HCT116 (cell line): ENCODE results near the gene TULP3. TPM values are rescaled to one million over a fixed set of nuclear protein-coding genes. Genes with fewer than 3 reads are reported as not detected.

Source experiments
- ATAC-seq: fragments of 200-7000 bp; cut with Tn5 transposase; 2 replicates; pipeline ENCODE4 v1.9.1; 2020; ENCODE audit warnings: mild to moderate bottlenecking, moderate library complexity
- BruUV-seq: library from RNA; stranded (reverse); fragments of 400-500 nt; replicated peaks from 2 replicates; lab custom pipeline; 2021; lab: Mats Ljungman, UMichigan
- CTCF ChIA-PET: fragments of 300-600 bp; sonication (Branson Sonifier 250); formaldehyde crosslinking; loops from one replicate; lab custom pipeline; 2021; ENCODE audit warnings: antibody characterized with exemption; lab: Charles Lee
- POLR2A ChIA-PET: fragments of 300-600, 350-600 bp; sonication (Branson Sonifier 250); formaldehyde crosslinking; loops from one replicate; lab custom pipeline; 2021; ENCODE audit warnings: antibody characterized with exemption; lab: Charles Lee
- RAD21 ChIA-PET, 2 experiments: fragments of 300-600 bp; sonication (Branson Sonifier 250); formaldehyde crosslinking; loops; one replicate each; lab custom pipeline; 2023; ENCODE audit warnings: low total read pairs in 2 of 2; ENCODE audit not compliant: uncharacterized antibody in 2 of 2, unreplicated experiment in 2 of 2, low non-redundant PET in 1 of 2; lab: Charles Lee
- DNase-seq: peaks from one replicate; pipeline ENCODE4 v3.0.0-alpha.2; 2010; ENCODE audit warnings: low read depth, low spot score
- H2AFZ ChIP-seq: fragments of 200-600 bp; shearing (Covaris generic), sonication (generic); 2 replicates; pipeline ENCODE4 v1.6.1; 2017; ENCODE audit warnings: low read depth, mixed run types, mixed read lengths, antibody characterized with exemption, low read length; ENCODE audit not compliant: poor library complexity, severe bottlenecking
- H3K27ac ChIP-seq: 2 replicates; pipeline ENCODE4 v1.5.1; 2012; ENCODE audit warnings: low read depth, low read length
- H3K27me3 ChIP-seq: fragments of 200-600 bp; sonication (generic); 2 replicates; pipeline ENCODE4 v1.6.1; 2016; ENCODE audit warnings: mixed run types, low read length, mixed read lengths; ENCODE audit not compliant: insufficient read depth
- H3K36me3 ChIP-seq, 2 experiments: fragments of 200-500 bp in 1 of 2; fragments of 200-600 bp in 1 of 2; sonication (Bioruptor generic) in 1 of 2; sonication (generic) in 1 of 2; 2 replicates each; pipeline versions ENCODE4 v1.5.1 to v1.6.1; 2014 to 2016; ENCODE audit warnings: low read length in 2 of 2, inconsistent platforms in 1 of 2, mixed read lengths in 1 of 2, mixed run types in 1 of 2; ENCODE audit not compliant: insufficient read depth in 2 of 2, control insufficient read depth in 1 of 2
- H3K4me1 ChIP-seq, 2 experiments: fragments of 200-600 bp in 1 of 2; sonication (generic) in 1 of 2; 2 replicates each; pipeline versions ENCODE4 v1.5.1 to v1.6.1; 2012 to 2017; ENCODE audit warnings: low read length in 2 of 2, inconsistent platforms in 1 of 2, mild to moderate bottlenecking in 1 of 2, mixed read lengths in 1 of 2, mixed run types in 1 of 2, moderate library complexity in 1 of 2; ENCODE audit not compliant: insufficient read depth in 2 of 2, control insufficient read depth in 1 of 2
- H3K4me2 ChIP-seq: fragments of 200-600 bp; sonication (generic); 2 replicates; pipeline ENCODE4 v1.6.1; 2017; ENCODE audit warnings: mixed run types, low read length, mixed read lengths
- H3K4me3 ChIP-seq, 2 experiments: fragments of 200-600 bp in 1 of 2; sonication (generic) in 1 of 2; replicated peaks in 1 of 2; 2 replicates each; pipeline ENCODE4 v1.5.1; 2011 to 2016; ENCODE audit warnings: low read length in 2 of 2, control low read depth in 1 of 2, low read depth in 1 of 2, mild to moderate bottlenecking in 1 of 2, mixed read lengths in 1 of 2, mixed run types in 1 of 2
- H3K79me2 ChIP-seq: fragments of 200-600 bp; sonication (generic); 2 replicates; pipeline ENCODE4 v1.6.1; 2017; ENCODE audit warnings: mild to moderate bottlenecking, mixed run types, low read length, moderate library complexity, mixed read lengths; ENCODE audit not compliant: insufficient read depth
- H3K9ac ChIP-seq: fragments of 200-600 bp; sonication (generic); 2 replicates; pipeline ENCODE4 v1.6.1; 2016; ENCODE audit warnings: low read length, mixed read lengths
- H3K9me2 ChIP-seq: fragments of 200-600 bp; sonication (generic), shearing (Covaris generic); 2 replicates; pipeline ENCODE4 v1.6.1; 2017; ENCODE audit warnings: mixed run types, mild to moderate bottlenecking, moderate library complexity; ENCODE audit not compliant: insufficient read depth
- H3K9me3 ChIP-seq, 2 experiments: fragments of 200-500 bp in 1 of 2; fragments of 200-600 bp in 1 of 2; sonication (Bioruptor generic) in 1 of 2; sonication (generic) in 1 of 2; 2 replicates each; pipeline ENCODE4 v1.6.1; 2014 to 2017; ENCODE audit warnings: low read length in 2 of 2, mixed read lengths in 2 of 2, inconsistent platforms in 1 of 2, low read depth in 1 of 2, mild to moderate bottlenecking in 1 of 2, mixed run types in 1 of 2, moderate library complexity in 1 of 2; ENCODE audit not compliant: control insufficient read depth in 1 of 2, insufficient read depth in 1 of 2
- H4K20me1 ChIP-seq: fragments of 200-600 bp; sonication (generic), shearing (Covaris generic); 2 replicates; pipeline ENCODE4 v1.6.1; 2017; ENCODE audit warnings: mixed run types, mild to moderate bottlenecking, moderate library complexity; ENCODE audit not compliant: insufficient read depth
- ATF3 ChIP-seq: IDR thresholded peaks from 2 replicates; pipeline ENCODE4 v1.6.1; 2012
- CBX3 ChIP-seq: IDR thresholded peaks from 2 replicates; pipeline ENCODE4 v1.6.1; 2012; ENCODE audit warnings: low read depth
- ELF1 ChIP-seq: IDR thresholded peaks from 2 replicates; pipeline ENCODE4 v1.6.1; 2012; ENCODE audit warnings: low read depth, borderline replicate concordance
- EZH2 ChIP-seq: fragments of 200-600 bp; sonication (generic); IDR thresholded peaks from 2 replicates; pipeline ENCODE4 v1.6.1; 2017; ENCODE audit warnings: antibody characterized with exemption, mixed run types
- EZH2phosphoT487 ChIP-seq: fragments of 200-600 bp; IDR thresholded peaks from 2 replicates; pipeline ENCODE4 v1.6.1; 2018; ENCODE audit warnings: antibody characterized with exemption, borderline replicate concordance
- FOSL1 ChIP-seq: IDR thresholded peaks from 2 replicates; pipeline ENCODE4 v1.6.1; 2012; ENCODE audit warnings: low read depth
- JUND ChIP-seq: IDR thresholded peaks from 2 replicates; pipeline ENCODE4 v1.6.1; 2012
- MAX ChIP-seq: IDR thresholded peaks from 2 replicates; pipeline ENCODE4 v1.6.1; 2012
- POLR2A ChIP-seq: IDR thresholded peaks from 2 replicates; pipeline ENCODE4 v1.7.0; 2011; ENCODE audit warnings: borderline replicate concordance; ENCODE audit not compliant: insufficient read depth, insufficient read length; ENCODE audit errors: extremely low read depth
- POLR2AphosphoS5 ChIP-seq: IDR thresholded peaks from 2 replicates; pipeline ENCODE4 v1.6.1; 2011; ENCODE audit warnings: mild to moderate bottlenecking, low read depth, low read length, moderate library complexity
- REST ChIP-seq: IDR thresholded peaks from 2 replicates; pipeline ENCODE4 v1.6.1; 2012; ENCODE audit warnings: low read depth
- SIN3A ChIP-seq: IDR thresholded peaks from 2 replicates; pipeline ENCODE4 v1.6.1; 2012; ENCODE audit warnings: low read depth
- SP1 ChIP-seq: IDR thresholded peaks from 2 replicates; pipeline ENCODE4 v1.6.1; 2012; ENCODE audit warnings: low read depth
- SRF ChIP-seq: IDR thresholded peaks from 2 replicates; pipeline ENCODE4 v1.6.1; 2012; ENCODE audit warnings: low read depth
- TCF7L2 ChIP-seq: IDR thresholded peaks from 2 replicates; pipeline ENCODE4 v1.7.0; 2011; ENCODE audit warnings: borderline replicate concordance, inconsistent platforms; ENCODE audit not compliant: insufficient read depth, insufficient read length; ENCODE audit errors: extremely low read depth
- ZBTB33 ChIP-seq: IDR thresholded peaks from 2 replicates; pipeline ENCODE4 v1.6.1; 2011; ENCODE audit warnings: mild to moderate bottlenecking, low read length, moderate library complexity; ENCODE audit not compliant: insufficient replicate concordance; ENCODE audit errors: extremely low read depth
- ZFX ChIP-seq: fragments of 450-650 bp; IDR thresholded peaks from 2 replicates; pipeline ENCODE4 v1.6.1; 2017
- ZNF274 ChIP-seq: fragments of 200-500 bp; sonication (Bioruptor generic); IDR thresholded peaks from 2 replicates; pipeline ENCODE4 v1.6.1; 2014; ENCODE audit warnings: mild to moderate bottlenecking, low read depth, low read length, inconsistent platforms
- intact Hi-C: fragments of 100-400 bp; cut with micrococcal nuclease; formaldehyde crosslinking; loops from 2 replicates; pipeline ENCODE4 v1.10.0; 2022
- total RNA-seq: library from RNA; stranded (reverse); gene quantifications from one replicate; pipeline ENCODE4 v1.2.1, GENCODE V29; 2021; ENCODE audit not compliant: unreplicated experiment

TULP3 gene
- total RNA-seq, 1 experiment from 2014 or later = 21.3 TPM

GRCh38 chr12:2854669-2855453 is 35.8 kb upstream of the TULP3 start:
- no peaks in the 10 kb centered on the region for H4K20me1 ChIP-seq
- no TSS peak for BruUV-seq
- H3K9me2 ChIP-seq = no peaks in the 10 kb centered on the region
- POLR2A ChIA-PET = no interaction called here
- H3K9ac ChIP-seq = no peak overlapping the region
- H3K4me3 ChIP-seq = no peak overlapping the region
- no peak overlapping the region for H3K4me2 ChIP-seq
- H2AFZ ChIP-seq = no peak overlapping the region
- intact Hi-C loops = no loop called here
- CTCF ChIA-PET = interaction anchor here (0.7 to 2.0 kb wide), 6 partner anchors 10 to 187 kb away, joined by 3 to 13 read pairs (median 6); no protein-coding TSS in a partner anchor
- TF ChIP-seq ZNF274 (no peak), ZBTB33 (no peak), POLR2AphosphoS5 (no peak), EZH2 (no peak), SIN3A (no peak), REST (no peak), SP1 (no peak), SRF (no peak), MAX (no peak), CBX3 (no peak), FOSL1 (no peak), TCF7L2 (no peak), EZH2phosphoT487 (no peak), ATF3 (no peak), ZFX (no peak), POLR2A (no peak), JUND (no peak), ELF1 (no peak)
- no peak overlapping the region for H3K27ac ChIP-seq
- peaks cover 18 to 19% of the 10 kb centered on the region in 2 experiments; a peak in 3 of 4 replicates for H3K36me3 ChIP-seq
- peaks cover 0 to 3% of the 10 kb centered on the region in 2 experiments; a peak in 2 of 4 replicates for H3K4me1 ChIP-seq
- H3K27me3 ChIP-seq = no peaks in the 10 kb centered on the region
- H3K79me2 ChIP-seq = no peaks in the 10 kb centered on the region
- ATAC-seq (no peak), DNase-seq (no peak)
- H3K9me3 ChIP-seq = no peaks in the 10 kb centered on the region
- RAD21 ChIA-PET = no interaction called here
